ENCODE data around the gene MYO1D. TPM values are rescaled to one million over a fixed set of nuclear protein-coding genes. Genes with fewer than 3 reads are reported as not detected.
A peak's percentile ranks its signal among the peaks of the same experiment; 100 is the strongest.

The MYO1D gene
- total and polyA plus RNA-seq, 11 donors, result 3.3 to 15.5 (median 8.9) TPM

DNA sequence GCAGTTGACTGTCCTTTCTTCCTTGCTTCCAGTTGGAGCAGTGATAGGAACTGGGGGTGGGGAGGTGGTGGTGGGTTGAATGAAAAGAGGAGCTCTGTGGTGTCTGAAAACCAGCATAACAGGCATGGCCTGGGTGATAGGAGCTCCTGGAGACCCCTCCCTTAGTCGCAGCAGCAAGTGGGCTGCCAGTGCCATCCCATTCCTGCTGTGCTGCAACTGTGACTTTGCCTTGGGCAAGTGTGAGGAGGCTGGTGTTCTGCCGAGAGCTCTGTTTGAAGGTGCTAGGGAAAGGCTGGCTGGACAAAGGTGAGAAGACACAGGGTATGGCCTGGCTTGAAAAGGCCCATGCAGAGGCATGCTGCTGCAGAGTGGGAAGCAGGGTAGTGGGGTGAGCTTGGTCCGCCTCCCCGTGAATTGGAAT, 392.9 kb downstream of the MYO1D start:
- no peaks in the 10 kb centered on the region for H3K27me3 ChIP-seq
- H3K4me3 ChIP-seq, result no peak overlapping the region
- TF ChIP-seq, protein P1, sequence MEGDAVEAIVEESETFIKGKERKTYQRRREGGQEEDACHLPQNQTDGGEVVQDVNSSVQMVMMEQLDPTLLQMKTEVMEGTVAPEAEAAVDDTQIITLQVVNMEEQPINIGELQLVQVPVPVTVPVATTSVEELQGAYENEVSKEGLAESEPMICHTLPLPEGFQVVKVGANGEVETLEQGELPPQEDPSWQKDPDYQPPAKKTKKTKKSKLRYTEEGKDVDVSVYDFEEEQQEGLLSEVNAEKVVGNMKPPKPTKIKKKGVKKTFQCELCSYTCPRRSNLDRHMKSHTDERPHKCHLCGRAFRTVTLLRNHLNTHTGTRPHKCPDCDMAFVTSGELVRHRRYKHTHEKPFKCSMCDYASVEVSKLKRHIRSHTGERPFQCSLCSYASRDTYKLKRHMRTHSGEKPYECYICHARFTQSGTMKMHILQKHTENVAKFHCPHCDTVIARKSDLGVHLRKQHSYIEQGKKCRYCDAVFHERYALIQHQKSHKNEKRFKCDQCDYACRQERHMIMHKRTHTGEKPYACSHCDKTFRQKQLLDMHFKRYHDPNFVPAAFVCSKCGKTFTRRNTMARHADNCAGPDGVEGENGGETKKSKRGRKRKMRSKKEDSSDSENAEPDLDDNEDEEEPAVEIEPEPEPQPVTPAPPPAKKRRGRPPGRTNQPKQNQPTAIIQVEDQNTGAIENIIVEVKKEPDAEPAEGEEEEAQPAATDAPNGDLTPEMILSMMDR (IDR thresholded peaks at IDR 0.05), result no peak
- TF ChIP-seq POLR2A (IDR thresholded peaks at IDR 0.05), result no peak
- intact Hi-C loops (cut with DNase I), result loop anchor here in 9 of 10 donors (2.0 to 10.0 kb wide), 7 partner anchors 121 to 388 kb away; no protein-coding TSS in a partner anchor
- H3K27ac ChIP-seq, result peak overlapping the region in 10 of 12 donors; percentile 23 to 82 (median 68)
- 73 to 82% (median 77%) methylated on average over 4 of the region's 4 CpGs for WGBS, 4 donors
- peaks cover 4 to 46% (median 27%) of the 10 kb centered on the region in 12 donors for H3K4me1 ChIP-seq
- ATAC-seq (no peak), DNase-seq (no peak)
- H3K9me3 ChIP-seq, result no peaks in the 10 kb centered on the region
- peaks cover 0 to 43% (median 38%) of the 10 kb centered on the region in 9 donors for H3K36me3 ChIP-seq

DNA sequence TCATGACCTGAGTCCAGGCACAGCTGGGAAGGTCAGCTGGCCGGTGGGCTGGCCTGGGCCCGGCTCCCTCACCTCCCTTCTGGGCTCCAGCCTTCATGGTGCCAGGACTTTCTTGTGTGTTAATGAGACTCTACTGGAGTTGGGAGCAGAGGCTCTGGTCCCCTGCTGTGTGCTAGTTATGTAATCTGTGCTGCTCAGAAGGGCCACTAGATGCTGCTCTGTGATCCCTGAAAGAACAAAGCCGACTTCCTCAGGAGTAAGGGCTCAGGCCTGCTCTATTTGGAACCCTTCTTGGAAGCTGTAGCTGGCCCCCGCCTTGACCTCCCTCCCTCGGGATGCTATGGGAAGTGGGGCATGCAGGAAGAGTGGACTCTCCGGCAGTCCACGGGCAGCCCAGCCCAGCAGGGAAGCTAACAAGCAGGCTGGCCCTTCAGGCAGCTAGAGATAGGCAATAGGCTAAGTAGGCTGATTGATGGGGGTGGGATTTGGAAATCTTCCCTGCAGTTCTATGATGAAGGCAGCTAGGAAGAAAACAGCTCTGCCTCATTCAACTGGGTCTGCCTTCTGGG, 393.4 kb downstream of the MYO1D start:
- 8 to 23% (median 15%) methylated on average over 5 to 7 of the region's 7 CpGs for WGBS, 4 donors
- peak; percentile 67 to 90 (median 78) for ATAC-seq
- TF ChIP-seq, protein P1 (IDR thresholded peaks at IDR 0.05), result peak; percentile 40 to 86 (median 68)
- TF ChIP-seq POLR2A (IDR thresholded peaks at IDR 0.05), result no peak

DNA sequence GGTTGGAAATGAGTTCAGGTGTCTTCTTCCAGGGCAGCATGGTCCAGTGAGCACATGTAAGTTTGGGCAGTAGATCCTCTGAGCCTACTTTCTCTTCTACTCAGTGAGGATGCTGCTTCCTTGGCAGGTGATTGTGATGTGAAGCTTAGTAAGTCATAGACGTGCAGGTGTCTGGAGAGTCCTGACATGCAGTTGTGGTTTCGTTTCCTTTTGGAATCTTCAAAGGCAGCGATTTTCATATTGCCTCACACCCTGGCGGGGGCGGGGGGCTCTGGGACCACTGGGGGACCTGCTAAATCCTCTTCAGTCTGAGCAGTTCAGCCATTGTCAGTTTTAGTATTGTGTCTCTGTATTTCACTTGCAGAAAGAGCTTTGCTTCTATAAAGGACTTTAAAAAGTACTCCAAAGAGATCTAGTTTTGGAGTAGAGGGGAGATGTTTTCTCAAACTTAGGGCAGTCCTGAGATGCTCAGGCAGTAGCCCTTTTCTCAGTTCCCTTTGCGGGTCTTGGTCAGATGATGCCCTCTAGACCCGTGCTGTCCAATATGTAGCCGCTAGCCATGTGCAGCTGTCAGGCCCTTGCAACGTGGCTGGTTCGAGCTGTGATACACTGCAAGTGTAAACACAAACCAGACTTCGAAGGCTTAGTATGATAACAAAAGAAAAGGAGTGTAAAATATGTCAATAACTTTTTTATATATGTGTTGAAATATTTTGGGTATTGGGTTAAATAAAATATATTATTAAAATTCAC, 394.2 kb downstream of the MYO1D start:
- H3K4me1 ChIP-seq, result peaks cover 4 to 45% (median 27%) of the 10 kb centered on the region in 12 donors
- no peak for TF ChIP-seq POLR2A (IDR thresholded peaks at IDR 0.05)
- TF ChIP-seq, protein P1 (IDR thresholded peaks at IDR 0.05), result no peak
- intact Hi-C loops (cut with DNase I), result loop anchor here in 9 of 10 donors (2.0 to 10.0 kb wide), 7 partner anchors 122 to 390 kb away; no protein-coding TSS in a partner anchor
- ATAC-seq (no peak), DNase-seq (no peak)
- 71 to 75% (median 73%) methylated on average over 11 of the region's 11 CpGs for WGBS, 4 donors
- no peaks in the 10 kb centered on the region for H3K9me3 ChIP-seq
- peak overlapping the region in 10 of 12 donors; percentile 30 to 84 (median 70) for H3K27ac ChIP-seq
- H3K4me3 ChIP-seq, result no peak overlapping the region
- no peaks in the 10 kb centered on the region for H3K27me3 ChIP-seq
- H3K36me3 ChIP-seq, result peaks cover 0 to 57% (median 52%) of the 10 kb centered on the region in 9 donors

More for the DNA sequence above, 393.4 kb downstream of the MYO1D start:
- peak; percentile 80 to 93 (median 83) for DNase-seq
- Histone ChIP-seq H3K9me3 (no peaks in the 10 kb centered on the region), H3K36me3 (peaks cover 0 to 49% (median 44%) of the 10 kb centered on the region in 9 donors), H3K27ac (peak overlapping the region; percentile 23 to 84 (median 68)), H3K27me3 (no peaks in the 10 kb centered on the region), H3K4me3 (peak overlapping the region in 1 of 12 donors; percentile 19), H3K4me1 (peaks cover 4 to 48% (median 27%) of the 10 kb centered on the region in 12 donors)
- intact Hi-C loops (cut with DNase I), result loop anchor here in 9 of 10 donors (2.0 to 10.0 kb wide), 8 partner anchors 121 to 389 kb away; no protein-coding TSS in a partner anchor

DNA sequence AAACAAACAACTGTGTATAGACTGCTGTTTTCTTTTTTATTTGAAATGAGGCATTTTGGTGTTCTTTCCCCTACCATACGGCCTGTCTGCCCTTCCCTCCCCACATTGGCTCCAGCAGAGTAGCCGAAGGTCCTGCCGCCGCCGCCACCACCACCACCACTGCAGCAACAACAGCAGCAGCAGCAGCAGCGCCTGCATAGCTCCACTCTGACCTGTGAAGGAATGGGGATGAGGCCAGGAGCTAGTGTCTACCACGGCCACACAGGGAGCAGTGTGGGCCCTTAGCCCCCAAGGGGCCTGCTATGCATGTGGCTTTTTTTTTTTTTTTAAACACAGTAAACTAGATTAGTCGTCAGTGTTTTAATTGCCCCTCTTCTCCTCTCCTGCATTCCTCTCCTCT, 395.7 kb downstream of the MYO1D start:
- intact Hi-C loops (cut with DNase I), result loop anchor here in 9 of 10 donors (5.0 to 10.0 kb wide), 6 partner anchors 124 to 391 kb away; no protein-coding TSS in a partner anchor
- Histone ChIP-seq H3K4me1 (peaks cover 4 to 37% (median 25%) of the 10 kb centered on the region in 12 donors), H3K27ac (no peak overlapping the region), H3K36me3 (peaks cover 0 to 72% (median 67%) of the 10 kb centered on the region in 9 donors), H3K4me3 (no peak overlapping the region), H3K9me3 (no peaks in the 10 kb centered on the region), H3K27me3 (no peaks in the 10 kb centered on the region)
- TF ChIP-seq POLR2A (IDR thresholded peaks at IDR 0.05), result no peak
- TF ChIP-seq, protein P1 (IDR thresholded peaks at IDR 0.05), result no peak
- no peak for DNase-seq
- no peak for ATAC-seq
- 78 to 84% (median 83%) methylated on average over 8 of the region's 8 CpGs for WGBS, 4 donors
